GM20431 (cell line): Measurements from ENCODE around the gene SEMA3B.

Experiments
- in situ Hi-C: fragments of 300-500 bp; cut with MseI, MboI; formaldehyde crosslinking; loops from one replicate; pipeline ENCODE4 v1.15.0; 2020; ENCODE audit warnings: low sequenced_read_pairs; ENCODE audit not compliant: unreplicated experiment

The SEMA3B gene

DNA sequence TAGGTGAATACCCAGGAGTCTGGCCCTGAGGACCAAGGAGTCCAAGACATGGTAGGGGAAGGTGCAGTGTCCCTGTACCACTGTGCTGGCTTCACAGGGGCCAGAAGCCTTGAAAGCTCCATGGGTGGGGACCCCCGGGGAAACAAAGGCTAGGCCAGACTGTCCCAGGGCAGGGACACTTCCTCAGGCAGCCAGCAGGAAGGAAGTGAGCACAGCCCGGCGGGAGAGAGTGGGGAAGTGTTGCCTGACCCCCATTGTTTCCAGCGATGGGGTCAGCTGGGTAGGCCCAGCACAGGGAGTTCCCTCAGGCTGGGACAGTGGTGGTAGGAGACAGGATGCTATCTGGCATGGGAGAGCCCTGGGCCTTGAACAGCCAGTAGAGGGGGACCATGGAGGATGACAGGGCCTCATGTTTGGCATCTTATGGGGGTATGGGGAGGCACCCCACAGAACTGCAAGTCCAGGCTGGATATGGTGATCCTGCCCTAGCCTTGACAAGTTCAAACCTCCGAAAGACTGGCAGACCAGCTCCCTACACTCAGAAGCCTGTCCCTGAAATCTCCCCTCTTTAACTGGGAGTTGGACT, 54.8 kb downstream of the SEMA3B start:
- in situ Hi-C loops: no loop called here

DNA sequence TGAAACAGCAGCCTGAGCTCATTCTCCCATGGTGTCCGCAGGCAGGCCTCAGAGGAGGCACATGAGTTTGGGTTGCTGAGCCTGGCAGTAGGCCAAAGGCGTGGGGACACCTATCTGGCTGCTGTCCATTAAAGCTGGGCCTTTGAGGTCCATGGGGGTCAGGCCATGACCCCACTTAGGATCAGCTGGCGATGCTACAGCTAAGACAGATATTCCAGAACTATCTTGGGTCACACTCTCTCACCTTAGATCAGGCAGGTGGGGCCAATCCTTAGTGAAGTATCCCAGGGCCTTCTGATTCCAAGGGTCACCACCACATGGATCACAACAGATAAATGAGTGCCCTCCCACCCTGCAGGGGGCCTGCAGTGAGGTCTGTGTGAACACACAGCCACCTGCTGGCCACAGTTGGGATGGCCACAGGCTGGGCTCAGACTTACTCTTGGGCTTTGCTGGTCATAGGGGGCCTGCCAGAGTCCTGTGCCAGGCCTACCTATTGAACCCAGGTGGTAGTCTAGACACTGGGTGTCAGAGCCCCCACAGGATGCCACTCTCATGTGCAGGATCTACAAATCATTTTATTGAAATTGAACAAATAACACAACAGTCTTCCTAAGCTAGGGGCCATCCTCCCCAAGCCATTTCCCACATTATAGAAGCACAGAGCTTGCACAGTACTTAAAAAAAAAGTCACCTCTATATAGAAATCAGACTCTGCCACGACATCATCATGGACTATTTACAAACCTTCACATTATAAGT, 55.6 kb downstream of the SEMA3B start:
- in situ Hi-C loops: no loop called here

DNA sequence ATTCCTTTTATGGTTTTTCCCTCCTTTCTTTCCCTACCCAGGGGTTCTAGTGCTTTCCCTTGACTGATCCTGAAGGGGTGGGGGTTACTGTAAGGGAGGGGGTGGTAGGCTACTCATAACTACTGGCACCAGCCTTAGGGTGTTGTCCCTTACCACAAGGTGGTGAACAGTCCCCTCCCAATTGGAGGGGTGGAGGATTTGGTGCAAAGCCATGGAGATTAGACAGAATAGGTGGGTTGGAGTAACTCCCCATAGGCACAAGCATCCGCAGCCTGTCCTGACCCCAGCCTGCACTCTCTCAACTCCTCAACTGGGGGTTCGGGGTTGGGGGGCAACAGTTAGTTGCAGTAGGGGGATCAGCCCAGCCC, 56.1 kb downstream of the SEMA3B start:
- in situ Hi-C loops: no loop called here

DNA sequence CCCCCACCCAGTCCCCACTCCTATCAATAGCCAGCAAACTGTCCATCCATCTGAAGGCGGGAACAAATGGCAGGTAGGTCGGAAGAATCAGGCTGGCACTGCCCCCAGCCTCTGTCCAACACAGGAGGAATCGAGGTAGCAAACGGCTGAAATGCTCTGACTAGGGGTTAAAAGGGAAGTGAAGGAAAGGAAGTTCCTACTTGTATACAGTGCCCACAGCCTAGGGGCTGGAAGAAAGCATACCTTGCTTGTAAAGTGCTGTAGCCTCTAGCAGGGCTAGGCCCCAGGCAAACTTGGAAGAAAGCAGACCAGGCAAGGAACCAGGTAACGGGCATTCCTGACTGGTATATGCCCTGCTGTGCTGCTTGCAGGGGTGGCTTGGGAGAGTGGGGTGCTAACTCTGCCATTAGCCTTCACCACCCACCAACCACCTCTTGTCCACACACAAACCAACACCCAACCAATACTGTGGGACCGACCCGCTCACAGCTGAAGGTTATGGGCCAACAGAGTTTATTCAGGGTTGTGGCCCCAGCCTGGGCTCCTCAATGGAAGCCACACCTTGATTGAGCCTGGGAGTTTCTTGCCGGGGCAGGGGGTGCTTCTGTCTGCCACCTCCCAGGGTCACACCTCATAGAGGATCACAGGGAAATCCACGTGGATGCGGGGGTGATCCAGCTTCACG, 56.7 kb downstream of the SEMA3B start:
- in situ Hi-C loops: no loop called here

DNA sequence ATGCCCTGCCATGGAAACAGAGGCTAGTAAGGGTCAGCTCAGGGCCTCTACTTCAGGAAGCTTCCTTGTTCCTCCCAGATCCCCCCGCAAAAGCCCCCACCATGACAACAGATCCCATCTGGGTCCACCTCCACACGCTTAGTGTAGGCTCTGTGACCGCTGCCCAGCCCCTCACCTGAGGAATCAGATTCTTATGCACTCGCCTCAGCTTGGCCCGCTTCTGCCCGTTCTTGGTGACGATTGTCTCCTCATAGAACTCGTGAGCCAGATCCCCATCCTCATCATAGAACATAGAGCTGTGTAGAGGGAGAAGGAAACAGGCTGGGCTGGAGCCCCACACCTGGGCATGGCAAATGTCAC, 57.2 kb downstream of the SEMA3B start:
- in situ Hi-C loops: no loop called here

DNA sequence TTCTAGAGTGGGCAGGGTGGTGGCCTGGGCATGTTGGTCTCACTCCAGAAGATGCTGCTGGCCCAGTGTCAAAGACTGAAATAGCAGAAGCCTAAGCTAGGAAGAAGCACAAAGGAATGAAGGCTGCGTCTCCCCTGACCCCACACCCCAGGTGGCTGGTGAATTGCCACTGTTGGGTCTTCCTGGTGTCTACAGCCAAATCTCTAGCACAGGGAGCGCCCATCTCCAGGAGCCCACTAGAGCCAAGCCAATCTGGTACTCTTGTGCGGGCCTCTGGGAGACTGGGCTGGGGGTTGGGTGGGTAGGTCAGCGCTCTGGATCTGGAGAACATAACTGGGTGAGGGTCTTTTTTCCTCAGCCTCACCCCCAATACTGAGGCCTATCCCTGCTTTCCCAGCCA, 58.2 kb downstream of the SEMA3B start:
- in situ Hi-C loops: no loop called here
